Muscle layer of colon (tissue), 2 donors: ENCODE measurements around the gene PNPLA7.

Experiments used
- H3K27ac ChIP-seq: one replicate; pipeline ENCODE4 v1.7.0; 2013; ENCODE audit warnings: low read depth, mild to moderate bottlenecking, low read length, moderate library complexity
- H3K27me3 ChIP-seq, 2 donors: one replicate each; pipeline ENCODE4 v1.7.0; 2013; ENCODE audit warnings: low read length in 2 of 2, mild to moderate bottlenecking in 2 of 2; ENCODE audit not compliant: insufficient read depth in 2 of 2, control insufficient read depth in 1 of 2
- H3K36me3 ChIP-seq: one replicate; pipeline ENCODE4 v1.7.0; 2013; ENCODE audit warnings: mild to moderate bottlenecking, low read length; ENCODE audit not compliant: insufficient read depth
- H3K4me1 ChIP-seq: one replicate; pipeline ENCODE4 v1.7.0; 2013; ENCODE audit warnings: mild to moderate bottlenecking, low read length; ENCODE audit not compliant: insufficient read depth
- H3K4me3 ChIP-seq, 2 donors: one replicate each; pipeline ENCODE4 v1.7.0; 2013; ENCODE audit warnings: low read length in 2 of 2, low read depth in 1 of 2, mild to moderate bottlenecking in 1 of 2, moderate library complexity in 1 of 2
- H3K9ac ChIP-seq: one replicate; pipeline ENCODE4 v1.7.0; 2013; ENCODE audit warnings: low read length
- H3K9me3 ChIP-seq: one replicate; pipeline ENCODE4 v1.7.0; 2013; ENCODE audit warnings: mild to moderate bottlenecking, low read length
- donor health status: abdominal sarcoma.
- donor health status: Adenocarcinoma of cecum.

Gene PNPLA7

GRCh38 chr9:137446851-137447471 is 103.2 kb downstream of the PNPLA7 start:
- Histone ChIP-seq H3K4me3 (no peak overlapping the region), H3K27ac (no peak overlapping the region), H3K9me3 (no peaks in the 10 kb centered on the region), H3K4me1 (no peaks in the 10 kb centered on the region), H3K27me3 (peaks cover 0 to 4% of the 10 kb centered on the region in 2 donors), H3K36me3 (no peaks in the 10 kb centered on the region), H3K9ac (no peak overlapping the region)

DNA sequence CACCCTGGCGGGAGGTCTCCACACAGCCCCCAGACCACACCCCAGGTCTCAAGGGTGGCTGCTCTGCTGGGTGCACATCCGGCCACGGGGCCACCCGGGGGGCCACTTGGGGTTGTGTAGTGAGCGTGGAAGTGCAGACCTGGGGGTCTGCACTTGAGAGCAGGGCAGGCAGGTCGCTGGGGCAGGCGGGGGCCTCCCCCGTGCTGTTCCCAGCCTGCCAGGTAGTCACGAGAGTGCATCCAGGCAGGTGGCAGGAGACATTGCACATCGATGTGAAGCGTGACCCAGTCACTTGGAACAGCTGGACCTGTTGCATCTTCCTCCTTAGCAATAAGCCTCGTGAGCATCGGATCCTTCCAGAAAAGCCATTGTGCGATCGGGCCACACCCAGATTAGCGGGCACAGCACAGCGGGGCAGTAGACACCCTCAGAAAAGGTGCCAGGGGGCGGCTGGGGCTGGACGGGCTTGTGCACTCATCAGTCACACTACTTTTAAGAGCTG is 104.2 kb downstream of the PNPLA7 start:
- Histone ChIP-seq H3K4me3 (no peak overlapping the region), H3K9ac (no peak overlapping the region), H3K9me3 (no peaks in the 10 kb centered on the region), H3K27ac (no peak overlapping the region), H3K4me1 (no peaks in the 10 kb centered on the region), H3K27me3 (peaks cover 0 to 4% of the 10 kb centered on the region in 2 donors), H3K36me3 (no peaks in the 10 kb centered on the region)

GRCh38 chr9:137445275-137445807 is 104.9 kb downstream of the PNPLA7 start:
- Histone ChIP-seq H3K36me3 (no peaks in the 10 kb centered on the region), H3K9ac (no peak overlapping the region), H3K4me1 (no peaks in the 10 kb centered on the region), H3K9me3 (no peaks in the 10 kb centered on the region), H3K4me3 (no peak overlapping the region), H3K27ac (no peak overlapping the region), H3K27me3 (peaks cover 0 to 4% of the 10 kb centered on the region in 2 donors)

DNA sequence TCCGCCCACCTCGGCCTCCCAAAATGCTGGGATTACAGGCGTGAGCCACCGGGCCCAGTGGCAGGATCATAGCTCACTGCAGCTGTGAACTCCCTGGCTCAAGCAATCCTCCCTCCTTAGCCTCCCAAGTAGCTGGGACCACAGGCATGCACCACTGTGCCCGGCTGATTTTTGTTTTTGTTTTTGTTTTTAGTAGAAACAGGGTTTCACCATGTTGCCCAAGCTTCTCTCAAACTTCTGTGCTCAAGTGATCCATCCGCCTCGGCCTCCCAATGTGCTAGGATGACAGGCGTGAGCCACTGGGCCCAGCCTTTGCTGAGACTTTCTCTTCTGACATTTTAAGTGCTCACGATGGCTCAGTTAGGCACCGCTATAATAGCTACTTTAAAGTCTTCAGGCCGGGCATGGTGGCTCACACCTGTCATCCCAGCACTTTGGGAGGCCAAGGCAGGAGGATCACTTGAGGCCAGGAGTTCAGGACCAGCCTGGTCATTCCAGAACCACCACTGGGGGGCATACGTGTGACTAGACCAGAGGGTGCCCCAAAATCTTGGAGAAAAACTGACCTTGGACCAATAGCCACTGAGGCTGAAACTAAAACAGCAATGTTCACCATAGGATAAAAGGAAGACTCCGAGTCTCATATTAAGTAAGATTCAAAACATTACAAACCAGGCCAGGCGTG is 106.0 kb downstream of the PNPLA7 start:
- Histone ChIP-seq H3K9me3 (no peaks in the 10 kb centered on the region), H3K27me3 (peaks cover 0 to 7% of the 10 kb centered on the region in 2 donors), H3K4me1 (no peaks in the 10 kb centered on the region), H3K27ac (no peak overlapping the region), H3K9ac (no peak overlapping the region), H3K36me3 (no peaks in the 10 kb centered on the region), H3K4me3 (no peak overlapping the region)

DNA sequence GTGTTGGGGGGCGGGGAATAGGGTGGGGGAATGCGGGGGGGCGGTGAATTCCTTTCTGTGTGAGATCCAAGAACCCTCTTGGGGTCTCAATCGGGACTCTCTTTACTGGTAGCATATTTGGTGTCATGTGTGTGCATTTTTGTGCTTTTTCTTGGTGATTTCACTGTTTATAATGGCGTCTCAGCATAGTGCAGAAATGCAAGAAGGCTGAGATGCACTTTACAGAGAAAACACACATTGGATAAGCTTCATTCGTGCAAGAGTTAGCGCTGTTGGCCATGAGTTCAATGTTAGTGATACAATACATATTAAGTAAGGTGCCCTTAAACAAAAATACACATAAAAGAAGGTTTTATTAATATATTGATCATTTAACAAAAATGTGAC is 108.3 kb downstream of the PNPLA7 start:
- no peak overlapping the region for H3K9ac ChIP-seq
- no peaks in the 10 kb centered on the region for H3K9me3 ChIP-seq
- H3K27ac ChIP-seq: no peak overlapping the region
- H3K27me3 ChIP-seq: peaks cover 0 to 30% of the 10 kb centered on the region in 2 donors
- no peaks in the 10 kb centered on the region for H3K4me1 ChIP-seq
- no peak overlapping the region for H3K4me3 ChIP-seq
- H3K36me3 ChIP-seq: no peaks in the 10 kb centered on the region

- Histone ChIP-seq H3K27ac (no peak within 1 kb of the TSS), H3K9me3 (no peaks in the 10 kb centered on the region)
These were observed 108.8 kb downstream of the PNPLA7 start, which contains the start of gene ENTPD8 for GRCh38 chr9:137441289-137441934. Gene ENTPD8 (minus strand): TSS chr9:137441357. CDS start chr9:137438285, 3,072 bp downstream.

GRCh38 chr9:137439158-137439714 is 111.0 kb downstream of the PNPLA7 start:
- Histone ChIP-seq H3K27me3 (peaks cover 0 to 29% of the 10 kb centered on the region in 2 donors), H3K27ac (no peak overlapping the region), H3K9me3 (no peaks in the 10 kb centered on the region), H3K4me3 (no peak overlapping the region), H3K9ac (no peak overlapping the region), H3K4me1 (no peaks in the 10 kb centered on the region), H3K36me3 (no peaks in the 10 kb centered on the region)

More at GRCh38 chr9:137441289-137441934, 108.8 kb downstream of the PNPLA7 start, which contains the start of gene ENTPD8:
- no peaks in the 10 kb centered on the region for H3K36me3 ChIP-seq
- H3K4me1 ChIP-seq: no peaks in the 10 kb centered on the region
- no peak within 1 kb of the TSS for H3K9ac ChIP-seq
- H3K4me3 ChIP-seq: peak within 1 kb of the TSS in 1 of 2 donors; percentile 20
- H3K27me3 ChIP-seq: peaks cover 0 to 30% of the 10 kb centered on the region in 2 donors

DNA sequence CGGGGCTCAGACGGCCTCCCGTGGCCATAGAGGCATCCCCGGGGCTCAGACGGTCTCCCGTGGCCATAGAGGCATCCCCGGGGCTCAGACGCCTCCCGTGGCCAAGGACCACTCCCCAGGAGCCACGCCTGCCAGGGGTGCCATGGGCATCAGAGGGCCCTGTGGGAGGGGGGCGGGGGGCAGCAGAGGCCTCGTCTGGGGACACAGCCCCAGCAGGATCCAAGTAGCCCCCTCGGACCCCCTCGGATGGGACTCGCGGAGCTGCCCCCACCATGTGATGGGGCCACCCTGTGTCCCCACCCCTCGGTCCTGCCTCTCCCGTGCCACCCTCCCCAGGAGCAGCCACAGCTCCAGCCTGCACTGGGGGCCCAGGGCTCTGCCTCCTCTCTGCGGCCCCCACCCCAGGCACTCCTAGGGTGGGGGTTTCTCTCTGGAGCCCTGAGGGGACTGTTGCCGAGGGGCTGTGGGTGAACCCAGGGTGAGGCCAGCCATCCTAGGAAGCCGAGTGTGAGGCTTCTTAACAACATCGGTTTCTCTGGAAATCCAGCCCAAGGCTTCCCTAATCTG is 111.5 kb downstream of the PNPLA7 start:
- Histone ChIP-seq H3K36me3 (no peaks in the 10 kb centered on the region), H3K27me3 (peaks cover 0 to 26% of the 10 kb centered on the region in 2 donors), H3K9me3 (no peaks in the 10 kb centered on the region), H3K4me3 (no peak overlapping the region), H3K9ac (no peak overlapping the region), H3K4me1 (no peaks in the 10 kb centered on the region), H3K27ac (no peak overlapping the region)

DNA sequence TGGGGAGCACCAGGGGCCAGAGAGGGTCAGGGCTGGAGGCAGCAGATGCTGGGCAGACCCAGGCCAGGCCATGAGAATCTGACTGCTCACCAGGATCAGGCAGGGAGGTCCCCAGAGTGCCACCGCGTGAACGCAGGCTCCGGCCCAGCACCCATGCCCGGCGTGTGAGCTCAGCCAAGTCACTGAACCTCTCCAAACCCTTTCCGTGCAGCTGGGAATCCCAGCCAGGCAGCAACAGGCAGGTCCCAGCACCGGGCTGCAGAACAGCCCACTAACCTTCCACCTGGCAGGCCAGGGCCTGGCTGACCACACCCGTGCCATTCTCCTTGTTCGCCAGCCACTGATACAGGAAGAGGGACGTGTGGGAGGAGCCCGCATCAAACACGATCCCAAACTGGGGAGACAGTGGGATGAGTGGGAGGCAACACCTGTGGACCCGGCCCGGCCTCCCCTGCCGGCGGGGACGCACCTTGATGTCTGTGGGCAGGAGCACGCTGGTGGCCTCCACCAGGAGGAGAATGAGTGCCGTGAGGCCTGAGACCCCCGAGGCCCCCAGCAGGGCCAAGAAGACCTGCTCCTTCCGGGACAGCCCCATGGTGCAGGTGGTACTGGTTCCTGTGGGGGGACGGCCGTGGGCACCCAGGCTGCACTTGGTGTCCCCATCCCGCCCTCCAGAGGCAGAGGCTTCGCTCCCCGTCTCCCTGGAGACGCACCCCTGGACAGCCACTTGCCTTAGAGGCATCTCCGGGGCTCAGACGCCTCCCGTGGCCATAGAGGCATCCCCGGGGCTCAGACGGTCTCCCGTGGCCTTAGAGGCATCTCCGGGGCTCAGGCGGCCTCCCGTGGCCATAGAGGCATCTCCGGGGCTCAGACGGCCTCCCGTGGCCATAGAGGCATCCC is 112.3 kb downstream of the PNPLA7 start:
- Histone ChIP-seq H3K9me3 (no peaks in the 10 kb centered on the region), H3K36me3 (no peaks in the 10 kb centered on the region), H3K9ac (no peak overlapping the region), H3K4me3 (no peak overlapping the region), H3K27me3 (peaks cover 0 to 26% of the 10 kb centered on the region in 2 donors), H3K4me1 (no peaks in the 10 kb centered on the region), H3K27ac (no peak overlapping the region)
